Lower leg skin (tissue), 4 donors: Measurements from ENCODE around the gene MFSD12. TPM values are rescaled to one million over a fixed set of nuclear protein-coding genes. Genes with fewer than 3 reads are reported as not detected.

ENCODE experiments used
- DNase-seq, 2 donors: peaks; one replicate each; pipeline ENCODE4 v3.0.0-alpha.2; 2019; ENCODE audit warnings: low spot score in 2 of 2
- H3K4me3 ChIP-seq: fragments of 200-600 bp; sonication (generic); 2 replicates; pipeline ENCODE4 v1.5.1; 2017; ENCODE audit warnings: mild to moderate bottlenecking, low read depth; ENCODE audit not compliant: poor library complexity, severe bottlenecking
- CTCF ChIP-seq, 3 donors: fragments of 450-650 bp; IDR thresholded peaks; one replicate each; pipeline ENCODE4 v1.5.1; 2016; ENCODE audit warnings: antibody characterized with exemption in 3 of 3, mild to moderate bottlenecking in 3 of 3, moderate library complexity in 2 of 3
- POLR2A ChIP-seq, 2 donors: fragments of 450-650 bp; IDR thresholded peaks; one replicate each; pipeline ENCODE4 v1.6.1; 2016 to 2017; ENCODE audit warnings: antibody characterized with exemption in 2 of 2, mild to moderate bottlenecking in 1 of 2, moderate library complexity in 1 of 2
- WGBS, 2 donors: methylation state at CpG; one replicate each; pipeline ENCODE4 v1.1.5; 2018; 5-methylcytosine and 5-hydroxymethylcytosine counted together
- intact Hi-C: fragments of 100-400 bp; cut with DNase I; formaldehyde crosslinking; loops from one replicate; pipeline ENCODE4 v1.15.0; 2023; ENCODE audit warnings: low total_unique reads
- total RNA-seq, 4 donors: library from RNA; depleted of rRNA; stranded (reverse); fragments of >200 nt; gene quantifications; one replicate each; pipeline ENCODE4 v1.1.0, GENCODE V29; 2016

The MFSD12 gene
- total RNA-seq, 4 donors from 2014 or later, result 43.3 to 98.2 (median 56.3) TPM

- no peak overlapping the region for H3K4me3 ChIP-seq
- TF ChIP-seq CTCF (IDR thresholded peaks at IDR 0.05), result no peak
- TF ChIP-seq POLR2A (IDR thresholded peaks at IDR 0.05), result no peak
- WGBS, 2 donors, result 49 to 59% methylated on average over 10 to 11 of the region's 11 CpGs
- intact Hi-C loops, result no loop called here
- DNase-seq, result no peak
Observed at GRCh38 chr19:3604987-3605343, 47.6 kb upstream of the MFSD12 start.

- WGBS, 2 donors, result 80 to 84% methylated on average over 24 to 27 of the region's 27 CpGs
- intact Hi-C loops, result no loop called here
- no peak for DNase-seq
- no peak overlapping the region for H3K4me3 ChIP-seq
- TF ChIP-seq CTCF (IDR thresholded peaks at IDR 0.05) (no peak), POLR2A (IDR thresholded peaks at IDR 0.05) (no peak)
Observed at GRCh38 chr19:3604227-3604986, 47.0 kb upstream of the MFSD12 start.

- no peak for TF ChIP-seq CTCF (IDR thresholded peaks at IDR 0.05)
- TF ChIP-seq POLR2A (IDR thresholded peaks at IDR 0.05), result no peak
- intact Hi-C loops, result no loop called here
- no peak for DNase-seq
- 60 to 71% methylated on average over 16 to 23 of the region's 23 CpGs for WGBS, 2 donors
- H3K4me3 ChIP-seq, result no peak overlapping the region
Observed at GRCh38 chr19:3603121-3603811, 45.9 kb upstream of the MFSD12 start.

GRCh38 chr19:3601021-3601420 is 43.6 kb upstream of the MFSD12 start:
- intact Hi-C loops, result no loop called here
- H3K4me3 ChIP-seq, result no peak overlapping the region
- no peak for DNase-seq
- 74 to 77% methylated on average over 12 of the region's 12 CpGs for WGBS, 2 donors
- TF ChIP-seq CTCF (IDR thresholded peaks at IDR 0.05) (no peak), POLR2A (IDR thresholded peaks at IDR 0.05) (no peak)

GRCh38 chr19:3599776-3600187 is 42.4 kb upstream of the MFSD12 start:
- no peak overlapping the region for H3K4me3 ChIP-seq
- TF ChIP-seq POLR2A (IDR thresholded peaks at IDR 0.05), result no peak
- TF ChIP-seq CTCF (IDR thresholded peaks at IDR 0.05), result no peak
- WGBS, 2 donors, result 90 to 96% methylated on average over 22 to 25 of the region's 28 CpGs
- intact Hi-C loops, result no loop called here
- no peak for DNase-seq
